ENCODE data around the gene ERCC5. TPM values are rescaled to one million over a fixed set of nuclear protein-coding genes. Genes with fewer than 3 reads are reported as not detected.

The ERCC5 gene
- total and polyA plus RNA-seq, 2 donors (not counting 1 experiment from before 2014, with no cell fraction given) = 36.6 to 78.9 TPM

- Histone ChIP-seq H3K79me2 (ENCODE audit: control insufficient read depth, insufficient read depth, low read length) (peaks cover 39% of the 10 kb centered on the region), H3K9ac (ENCODE audit: insufficient read depth, low read length) (peak overlapping the region; percentile 96), H4K20me1 (ENCODE audit: control insufficient read depth, extremely low read depth, insufficient read depth, low read length) (no peaks in the 10 kb centered on the region), H3K4me2 (ENCODE audit: extremely low read depth, insufficient read depth, low read length) (peak overlapping the region; percentile 90), H3K27ac (ENCODE audit: insufficient read depth, low read length) (peak overlapping the region; percentile 98), H3K4me1 (ENCODE audit: control insufficient read depth, extremely low read depth, insufficient read depth, low read length) (peaks cover 3% of the 10 kb centered on the region), H3K27me3 (ENCODE audit: control insufficient read depth, insufficient read depth, low read length) (no peaks in the 10 kb centered on the region), H3K4me3 (replicated peaks in 1 of 4; ENCODE audit: control extremely low read depth in 1 of 4, insufficient read depth in 1 of 4, low read depth in 3 of 4, low read length in 4 of 4) (peak overlapping the region; percentile 82 to 100 (median 96)), H2AFZ (ENCODE audit: low read length) (peak overlapping the region; percentile 97), H3K9me3 (ENCODE audit: control insufficient read depth, insufficient read depth, low read depth, low read length) (no peaks in the 10 kb centered on the region), H3K36me3 (ENCODE audit: control insufficient read depth, insufficient read depth, low read length) (no peaks in the 10 kb centered on the region)
- no peak for DNase-seq (ENCODE audit: low read depth in 2 of 2)
- TF ChIP-seq EZH2 (IDR thresholded peaks at IDR 0.05; ENCODE audit: low read length, missing control alignments) (no peak), CTCF (conservative IDR thresholded peaks at IDR 0.05 in 1 of 2, IDR thresholded peaks at IDR 0.05 in 1 of 2; ENCODE audit: low read depth in 1 of 2, low read length in 2 of 2) (no peak)
Measured at GRCh38 chr13:102845289-102845629, 573 bp upstream of the ERCC5 start.

- no peak for TF ChIP-seq EZH2 (IDR thresholded peaks at IDR 0.05; ENCODE audit: low read length, missing control alignments)
- TF ChIP-seq CTCF (conservative IDR thresholded peaks at IDR 0.05 in 1 of 2, IDR thresholded peaks at IDR 0.05 in 1 of 2; ENCODE audit: low read depth in 1 of 2, low read length in 2 of 2) = no peak
- peak overlapping the region; percentile 82 to 100 (median 96) for H3K4me3 ChIP-seq (replicated peaks in 1 of 4; ENCODE audit: control extremely low read depth in 1 of 4, insufficient read depth in 1 of 4, low read depth in 3 of 4, low read length in 4 of 4)
- no peaks in the 10 kb centered on the region for H3K27me3 ChIP-seq (ENCODE audit: control insufficient read depth, insufficient read depth, low read length)
- H3K9me3 ChIP-seq (ENCODE audit: control insufficient read depth, insufficient read depth, low read depth, low read length) = no peaks in the 10 kb centered on the region
- H2AFZ ChIP-seq (ENCODE audit: low read length) = peak overlapping the region; percentile 95
- peak overlapping the region; percentile 92 for H3K4me2 ChIP-seq (ENCODE audit: extremely low read depth, insufficient read depth, low read length)
- H4K20me1 ChIP-seq (ENCODE audit: control insufficient read depth, extremely low read depth, insufficient read depth, low read length) = no peaks in the 10 kb centered on the region
- H3K36me3 ChIP-seq (ENCODE audit: control insufficient read depth, insufficient read depth, low read length) = no peaks in the 10 kb centered on the region
- H3K27ac ChIP-seq (ENCODE audit: insufficient read depth, low read length) = peak overlapping the region; percentile 98
- peak; percentile 41 for DNase-seq (ENCODE audit: low read depth in 2 of 2)
- peak overlapping the region; percentile 96 for H3K9ac ChIP-seq (ENCODE audit: insufficient read depth, low read length)
- H3K79me2 ChIP-seq (ENCODE audit: control insufficient read depth, insufficient read depth, low read length) = peaks cover 44% of the 10 kb centered on the region
- H3K4me1 ChIP-seq (ENCODE audit: control insufficient read depth, extremely low read depth, insufficient read depth, low read length) = peaks cover 3% of the 10 kb centered on the region
Measured at GRCh38 chr13:102846261-102847015, 606 bp downstream of the ERCC5 start.

GRCh38 chr13:102847272-102848234 lies 1.7 kb downstream of the ERCC5 start:
- TF ChIP-seq CTCF (conservative IDR thresholded peaks at IDR 0.05 in 1 of 2, IDR thresholded peaks at IDR 0.05 in 1 of 2; ENCODE audit: low read depth in 1 of 2, low read length in 2 of 2) = peak; percentile 64 to 76
- no peak for TF ChIP-seq EZH2 (IDR thresholded peaks at IDR 0.05; ENCODE audit: low read length, missing control alignments)
- Histone ChIP-seq H3K9ac (ENCODE audit: insufficient read depth, low read length) (peak overlapping the region; percentile 13), H3K36me3 (ENCODE audit: control insufficient read depth, insufficient read depth, low read length) (no peaks in the 10 kb centered on the region), H2AFZ (ENCODE audit: low read length) (no peak overlapping the region), H4K20me1 (ENCODE audit: control insufficient read depth, extremely low read depth, insufficient read depth, low read length) (no peaks in the 10 kb centered on the region), H3K9me3 (ENCODE audit: control insufficient read depth, insufficient read depth, low read depth, low read length) (no peaks in the 10 kb centered on the region), H3K79me2 (ENCODE audit: control insufficient read depth, insufficient read depth, low read length) (peaks cover 44% of the 10 kb centered on the region), H3K4me3 (replicated peaks in 1 of 4; ENCODE audit: control extremely low read depth in 1 of 4, insufficient read depth in 1 of 4, low read depth in 3 of 4, low read length in 4 of 4) (peak overlapping the region; percentile 82 to 100 (median 96)), H3K4me2 (ENCODE audit: extremely low read depth, insufficient read depth, low read length) (peak overlapping the region; percentile 92), H3K27me3 (ENCODE audit: control insufficient read depth, insufficient read depth, low read length) (no peaks in the 10 kb centered on the region), H3K27ac (ENCODE audit: insufficient read depth, low read length) (peak overlapping the region; percentile 98), H3K4me1 (ENCODE audit: control insufficient read depth, extremely low read depth, insufficient read depth, low read length) (peaks cover 3% of the 10 kb centered on the region)
- peak; percentile 35 to 70 for DNase-seq (ENCODE audit: low read depth in 2 of 2)

Data from fibroblast of lung (primary cell).